OCI-LY7 (cell line): ENCODE results near the gene SMG6.

ENCODE experiments used
- EZH2phosphoT487 ChIP-seq: fragments of 200-600 bp; sonication (generic); IDR thresholded peaks from 2 replicates; pipeline ENCODE4 v1.6.1; 2018; ENCODE audit warnings: low read depth, borderline replicate concordance, mild to moderate bottlenecking, mixed run types, antibody characterized with exemption, low read length, moderate library complexity, mixed read lengths
- TF ChIP-seq, protein P1 (sequence below): fragments of 200-600 bp; sonication (generic); conservative IDR thresholded peaks from 2 replicates; pipeline ENCODE4 v1.5.1; 2014; ENCODE audit warnings: mild to moderate bottlenecking, antibody characterized with exemption, low read length, moderate library complexity, mixed read lengths

DNA sequence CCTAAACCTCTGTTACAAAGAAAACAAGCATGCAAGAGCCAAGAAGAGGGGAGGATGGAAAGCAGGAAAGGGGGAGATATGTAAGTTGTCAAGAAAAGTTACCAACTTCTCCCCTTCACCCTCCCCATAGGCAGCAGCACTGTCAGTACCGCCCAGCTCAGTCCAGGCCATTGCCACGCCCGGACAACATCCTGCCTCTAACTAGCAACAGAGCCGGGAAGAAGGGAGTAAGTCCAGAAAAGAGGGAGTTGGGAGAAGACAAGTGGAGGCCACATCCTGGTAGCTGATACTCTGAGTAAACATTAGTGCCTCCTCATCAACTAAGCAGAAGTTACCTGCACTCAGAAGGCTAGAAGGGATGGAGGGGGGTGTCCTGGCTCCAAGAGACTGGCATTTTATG, 113.6 kb downstream of the SMG6 start:
- TF ChIP-seq, protein P1, sequence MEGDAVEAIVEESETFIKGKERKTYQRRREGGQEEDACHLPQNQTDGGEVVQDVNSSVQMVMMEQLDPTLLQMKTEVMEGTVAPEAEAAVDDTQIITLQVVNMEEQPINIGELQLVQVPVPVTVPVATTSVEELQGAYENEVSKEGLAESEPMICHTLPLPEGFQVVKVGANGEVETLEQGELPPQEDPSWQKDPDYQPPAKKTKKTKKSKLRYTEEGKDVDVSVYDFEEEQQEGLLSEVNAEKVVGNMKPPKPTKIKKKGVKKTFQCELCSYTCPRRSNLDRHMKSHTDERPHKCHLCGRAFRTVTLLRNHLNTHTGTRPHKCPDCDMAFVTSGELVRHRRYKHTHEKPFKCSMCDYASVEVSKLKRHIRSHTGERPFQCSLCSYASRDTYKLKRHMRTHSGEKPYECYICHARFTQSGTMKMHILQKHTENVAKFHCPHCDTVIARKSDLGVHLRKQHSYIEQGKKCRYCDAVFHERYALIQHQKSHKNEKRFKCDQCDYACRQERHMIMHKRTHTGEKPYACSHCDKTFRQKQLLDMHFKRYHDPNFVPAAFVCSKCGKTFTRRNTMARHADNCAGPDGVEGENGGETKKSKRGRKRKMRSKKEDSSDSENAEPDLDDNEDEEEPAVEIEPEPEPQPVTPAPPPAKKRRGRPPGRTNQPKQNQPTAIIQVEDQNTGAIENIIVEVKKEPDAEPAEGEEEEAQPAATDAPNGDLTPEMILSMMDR: no peak
- no peak for TF ChIP-seq EZH2phosphoT487
